HL-60 (cell line): Measurements from ENCODE around the gene CAST.

Experiments
- DNase-seq, 2 experiments: peaks; one replicate each; pipeline ENCODE4 v3.0.0-alpha.2; 2010 to 2020; ENCODE audit warnings: low read depth in 1 of 2, low spot score in 1 of 2
- H3K27ac ChIP-seq: fragments of 250-450 bp; sonication (Bioruptor Pico); replicated peaks from 2 replicates; pipeline ENCODE4 v1.5.1; 2020; ENCODE audit warnings: mild to moderate bottlenecking, moderate library complexity
- H3K27me3 ChIP-seq: fragments of 250-450 bp; sonication (Bioruptor Pico); 2 replicates; pipeline ENCODE4 v1.5.1; 2021; ENCODE audit warnings: mild to moderate bottlenecking, moderate library complexity; ENCODE audit not compliant: insufficient read depth, poor library complexity, severe bottlenecking
- H3K4me3 ChIP-seq: replicated peaks from 2 replicates; pipeline ENCODE4 v1.5.1; 2011; ENCODE audit warnings: mild to moderate bottlenecking, control low read depth, low read length; ENCODE audit not compliant: insufficient read depth
- GABPA ChIP-seq: IDR thresholded peaks from 2 replicates; pipeline ENCODE4 v1.6.1; 2012; ENCODE audit warnings: low read depth
- POLR2AphosphoS5 ChIP-seq: IDR thresholded peaks from 2 replicates; pipeline ENCODE4 v1.6.1; 2012; ENCODE audit warnings: low read depth
- SPI1 ChIP-seq: IDR thresholded peaks from 2 replicates; pipeline ENCODE4 v1.6.1; 2012; ENCODE audit warnings: low read depth, mild to moderate bottlenecking, borderline replicate concordance
- TF ChIP-seq, protein P1 (sequence below): IDR thresholded peaks from 2 replicates; pipeline ENCODE4 v1.6.1; 2012; ENCODE audit warnings: low read depth; ENCODE audit not compliant: insufficient replicate concordance
- TF ChIP-seq, protein P2 (sequence below): IDR thresholded peaks from one replicate; pipeline ENCODE4 v1.5.1; 2011; ENCODE audit warnings: low read length, control low read depth, inconsistent platforms; ENCODE audit not compliant: insufficient read depth

The CAST gene

DNA sequence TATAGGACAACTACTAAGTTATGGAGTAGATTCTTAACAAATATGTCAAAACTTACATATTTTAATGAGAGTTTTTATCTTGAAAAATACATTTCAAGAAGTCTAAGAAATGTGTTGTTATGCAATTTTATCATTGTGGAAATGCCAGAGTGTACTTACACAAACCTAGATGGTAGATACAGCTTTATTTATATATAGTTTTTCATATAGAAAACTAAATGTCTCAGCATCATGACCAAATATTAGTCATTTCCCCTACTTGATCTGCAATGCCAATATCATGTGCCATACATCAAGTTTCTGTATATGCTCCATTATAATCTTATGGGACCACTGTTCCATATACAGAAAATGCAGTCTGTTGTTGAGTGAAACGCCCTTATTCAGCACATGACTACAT, 28.7 kb downstream of the CAST start:
- H3K4me3 ChIP-seq = no peak overlapping the region
- TF ChIP-seq, protein P1, sequence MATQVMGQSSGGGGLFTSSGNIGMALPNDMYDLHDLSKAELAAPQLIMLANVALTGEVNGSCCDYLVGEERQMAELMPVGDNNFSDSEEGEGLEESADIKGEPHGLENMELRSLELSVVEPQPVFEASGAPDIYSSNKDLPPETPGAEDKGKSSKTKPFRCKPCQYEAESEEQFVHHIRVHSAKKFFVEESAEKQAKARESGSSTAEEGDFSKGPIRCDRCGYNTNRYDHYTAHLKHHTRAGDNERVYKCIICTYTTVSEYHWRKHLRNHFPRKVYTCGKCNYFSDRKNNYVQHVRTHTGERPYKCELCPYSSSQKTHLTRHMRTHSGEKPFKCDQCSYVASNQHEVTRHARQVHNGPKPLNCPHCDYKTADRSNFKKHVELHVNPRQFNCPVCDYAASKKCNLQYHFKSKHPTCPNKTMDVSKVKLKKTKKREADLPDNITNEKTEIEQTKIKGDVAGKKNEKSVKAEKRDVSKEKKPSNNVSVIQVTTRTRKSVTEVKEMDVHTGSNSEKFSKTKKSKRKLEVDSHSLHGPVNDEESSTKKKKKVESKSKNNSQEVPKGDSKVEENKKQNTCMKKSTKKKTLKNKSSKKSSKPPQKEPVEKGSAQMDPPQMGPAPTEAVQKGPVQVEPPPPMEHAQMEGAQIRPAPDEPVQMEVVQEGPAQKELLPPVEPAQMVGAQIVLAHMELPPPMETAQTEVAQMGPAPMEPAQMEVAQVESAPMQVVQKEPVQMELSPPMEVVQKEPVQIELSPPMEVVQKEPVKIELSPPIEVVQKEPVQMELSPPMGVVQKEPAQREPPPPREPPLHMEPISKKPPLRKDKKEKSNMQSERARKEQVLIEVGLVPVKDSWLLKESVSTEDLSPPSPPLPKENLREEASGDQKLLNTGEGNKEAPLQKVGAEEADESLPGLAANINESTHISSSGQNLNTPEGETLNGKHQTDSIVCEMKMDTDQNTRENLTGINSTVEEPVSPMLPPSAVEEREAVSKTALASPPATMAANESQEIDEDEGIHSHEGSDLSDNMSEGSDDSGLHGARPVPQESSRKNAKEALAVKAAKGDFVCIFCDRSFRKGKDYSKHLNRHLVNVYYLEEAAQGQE = no peak
- TF ChIP-seq, protein P2, sequence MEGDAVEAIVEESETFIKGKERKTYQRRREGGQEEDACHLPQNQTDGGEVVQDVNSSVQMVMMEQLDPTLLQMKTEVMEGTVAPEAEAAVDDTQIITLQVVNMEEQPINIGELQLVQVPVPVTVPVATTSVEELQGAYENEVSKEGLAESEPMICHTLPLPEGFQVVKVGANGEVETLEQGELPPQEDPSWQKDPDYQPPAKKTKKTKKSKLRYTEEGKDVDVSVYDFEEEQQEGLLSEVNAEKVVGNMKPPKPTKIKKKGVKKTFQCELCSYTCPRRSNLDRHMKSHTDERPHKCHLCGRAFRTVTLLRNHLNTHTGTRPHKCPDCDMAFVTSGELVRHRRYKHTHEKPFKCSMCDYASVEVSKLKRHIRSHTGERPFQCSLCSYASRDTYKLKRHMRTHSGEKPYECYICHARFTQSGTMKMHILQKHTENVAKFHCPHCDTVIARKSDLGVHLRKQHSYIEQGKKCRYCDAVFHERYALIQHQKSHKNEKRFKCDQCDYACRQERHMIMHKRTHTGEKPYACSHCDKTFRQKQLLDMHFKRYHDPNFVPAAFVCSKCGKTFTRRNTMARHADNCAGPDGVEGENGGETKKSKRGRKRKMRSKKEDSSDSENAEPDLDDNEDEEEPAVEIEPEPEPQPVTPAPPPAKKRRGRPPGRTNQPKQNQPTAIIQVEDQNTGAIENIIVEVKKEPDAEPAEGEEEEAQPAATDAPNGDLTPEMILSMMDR = no peak
- no peak for TF ChIP-seq GABPA
- TF ChIP-seq SPI1 = no peak
- no peaks in the 10 kb centered on the region for H3K27me3 ChIP-seq
- no peak overlapping the region for H3K27ac ChIP-seq
- DNase-seq = no peak

DNA sequence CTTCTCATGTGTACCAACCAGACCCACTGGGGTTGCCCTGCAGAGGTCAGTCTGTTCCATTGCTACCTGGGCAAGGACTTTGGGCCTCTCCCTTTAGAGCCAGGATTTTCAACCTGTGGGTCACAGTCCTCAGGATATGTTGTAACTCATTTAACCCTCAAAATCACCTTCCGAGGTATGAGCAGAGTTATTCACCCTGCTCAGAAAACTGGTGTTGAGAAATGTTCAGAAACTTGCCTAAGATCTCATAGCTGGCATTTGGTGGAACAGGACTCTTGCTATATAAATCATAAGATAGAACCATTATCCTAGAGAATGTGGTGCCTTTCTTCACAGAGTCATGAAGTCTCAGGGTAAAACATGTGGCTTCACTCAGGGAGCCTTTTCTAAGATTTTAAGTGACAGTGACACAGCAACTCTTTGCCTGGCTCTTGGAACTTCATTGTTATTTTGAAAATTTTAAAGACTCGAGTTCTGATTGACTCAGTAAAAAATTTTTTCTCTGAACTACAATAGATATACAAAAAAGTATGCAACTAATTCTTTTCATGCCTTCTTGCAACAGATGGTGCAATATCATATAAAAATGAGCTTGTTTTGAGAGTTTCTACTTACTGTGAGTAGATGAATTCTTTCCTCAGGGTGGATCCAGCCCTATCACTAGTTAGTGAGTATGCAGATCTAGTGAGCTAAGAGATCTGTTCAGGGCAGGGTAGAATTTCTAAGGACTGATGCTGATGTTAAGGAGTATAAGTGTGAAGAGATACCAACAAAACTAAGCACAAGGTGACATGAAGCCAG, 29.5 kb downstream of the CAST start:
- no peaks in the 10 kb centered on the region for H3K27me3 ChIP-seq
- TF ChIP-seq POLR2AphosphoS5 (no peak), GABPA (no peak), SPI1 (no peak)
- TF ChIP-seq, protein P2 = no peak
- TF ChIP-seq, protein P1 = no peak
- DNase-seq = no peak
- H3K27ac ChIP-seq = no peak overlapping the region
- H3K4me3 ChIP-seq = no peak overlapping the region

DNA sequence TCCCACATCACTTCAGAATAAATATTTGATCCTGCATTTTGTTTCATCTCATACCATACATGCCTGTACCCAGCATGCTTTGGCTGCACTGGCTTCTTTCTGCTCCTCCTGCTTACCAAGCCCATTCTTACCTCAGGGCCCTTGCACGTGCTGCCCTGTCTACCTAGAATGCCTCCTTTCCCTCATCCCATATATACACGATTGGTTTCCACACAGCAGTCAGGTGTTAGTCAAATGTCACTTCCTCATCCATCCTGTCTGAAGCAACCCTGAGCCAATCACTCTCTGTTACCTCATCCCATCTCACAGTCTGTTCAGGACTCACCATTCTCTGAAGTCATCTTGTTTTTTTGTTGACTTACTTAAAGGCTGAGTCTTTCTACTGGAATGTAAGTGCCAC, 30.3 kb downstream of the CAST start:
- DNase-seq = peak in 1 of 2 experiments; percentile 44
- H3K27ac ChIP-seq = no peak overlapping the region
- no peak for TF ChIP-seq POLR2AphosphoS5
- TF ChIP-seq SPI1 = no peak
- TF ChIP-seq, protein P2 = no peak
- TF ChIP-seq, protein P1 = no peak
- no peak for TF ChIP-seq GABPA

More for the DNA sequence above, 30.3 kb downstream of the CAST start:
- H3K27me3 ChIP-seq = no peaks in the 10 kb centered on the region
- no peak overlapping the region for H3K4me3 ChIP-seq
